ENCODE data around the gene DNLZ.

Gene DNLZ

DNA sequence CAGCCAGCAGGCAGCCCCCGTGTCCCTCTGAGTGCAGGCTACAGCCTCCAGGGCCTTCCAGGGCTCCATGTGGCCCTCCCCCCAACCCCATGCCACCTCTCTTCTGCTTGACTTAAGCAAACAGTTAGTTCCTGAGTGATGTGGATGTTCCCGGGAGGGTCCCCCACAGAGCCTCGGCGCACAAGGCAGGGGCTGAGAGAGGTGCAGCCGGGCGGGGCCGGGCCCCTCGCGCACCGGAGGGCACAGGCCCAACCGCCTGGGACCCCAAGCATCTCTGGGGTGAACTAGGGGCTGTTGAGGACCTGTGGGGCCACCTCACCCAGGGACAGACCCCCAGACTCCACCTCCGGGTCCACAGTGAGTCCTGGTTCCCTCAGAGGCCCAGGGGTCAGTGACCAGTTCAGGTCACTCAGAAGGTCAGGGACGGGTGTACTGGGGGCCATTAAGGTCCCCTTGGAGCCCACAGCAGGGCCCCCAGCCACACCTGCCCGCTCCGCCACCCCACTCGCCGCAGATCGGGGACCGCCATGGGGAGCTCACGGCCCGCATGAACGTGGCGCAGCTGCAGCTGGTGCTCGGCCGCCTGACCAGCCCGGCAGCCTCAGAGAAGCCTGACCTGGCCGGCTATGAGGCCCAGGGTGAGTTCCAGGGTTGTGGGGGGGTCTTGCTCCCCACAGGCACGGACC lies 23.0 kb downstream of the DNLZ start:
- Mint-ChIP-seq H3K36me3 (ENCODE audit: low read depth) (no peaks in the 10 kb centered on the region), H3K9me3 (no peaks in the 10 kb centered on the region), H3K4me3 (no peak overlapping the region), H3K27me3 (ENCODE audit: low read depth, poor library complexity) (no peaks in the 10 kb centered on the region), H3K27ac (no peak overlapping the region), H3K4me1 (peaks cover 31% of the 10 kb centered on the region)
- no peak for DNase-seq
- TF ChIP-seq, protein P1, sequence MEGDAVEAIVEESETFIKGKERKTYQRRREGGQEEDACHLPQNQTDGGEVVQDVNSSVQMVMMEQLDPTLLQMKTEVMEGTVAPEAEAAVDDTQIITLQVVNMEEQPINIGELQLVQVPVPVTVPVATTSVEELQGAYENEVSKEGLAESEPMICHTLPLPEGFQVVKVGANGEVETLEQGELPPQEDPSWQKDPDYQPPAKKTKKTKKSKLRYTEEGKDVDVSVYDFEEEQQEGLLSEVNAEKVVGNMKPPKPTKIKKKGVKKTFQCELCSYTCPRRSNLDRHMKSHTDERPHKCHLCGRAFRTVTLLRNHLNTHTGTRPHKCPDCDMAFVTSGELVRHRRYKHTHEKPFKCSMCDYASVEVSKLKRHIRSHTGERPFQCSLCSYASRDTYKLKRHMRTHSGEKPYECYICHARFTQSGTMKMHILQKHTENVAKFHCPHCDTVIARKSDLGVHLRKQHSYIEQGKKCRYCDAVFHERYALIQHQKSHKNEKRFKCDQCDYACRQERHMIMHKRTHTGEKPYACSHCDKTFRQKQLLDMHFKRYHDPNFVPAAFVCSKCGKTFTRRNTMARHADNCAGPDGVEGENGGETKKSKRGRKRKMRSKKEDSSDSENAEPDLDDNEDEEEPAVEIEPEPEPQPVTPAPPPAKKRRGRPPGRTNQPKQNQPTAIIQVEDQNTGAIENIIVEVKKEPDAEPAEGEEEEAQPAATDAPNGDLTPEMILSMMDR (IDR thresholded peaks at IDR 0.05) = no peak

DNA sequence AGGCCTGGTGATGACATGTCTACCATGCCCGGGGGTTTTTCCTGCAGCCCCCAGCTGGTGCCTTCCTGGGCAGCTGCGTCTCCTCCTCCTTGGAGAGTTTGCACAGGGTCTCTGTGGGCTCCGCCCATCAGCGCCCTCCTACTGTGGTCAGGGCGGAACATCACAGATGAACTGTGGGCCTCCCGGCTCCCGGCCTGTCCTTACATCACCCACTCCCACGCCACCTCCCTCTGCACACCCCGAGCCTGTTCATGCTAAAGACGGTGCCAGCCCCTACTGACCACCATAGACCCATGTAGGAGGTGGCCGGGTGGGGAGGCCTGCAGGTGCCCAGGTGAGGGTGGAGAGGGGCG lies 23.6 kb downstream of the DNLZ start:
- Mint-ChIP-seq H3K4me3 (no peak overlapping the region), H3K27ac (no peak overlapping the region), H3K9me3 (no peaks in the 10 kb centered on the region), H3K4me1 (peaks cover 27% of the 10 kb centered on the region), H3K27me3 (ENCODE audit: low read depth, poor library complexity) (no peaks in the 10 kb centered on the region), H3K36me3 (ENCODE audit: low read depth) (no peaks in the 10 kb centered on the region)
- TF ChIP-seq, protein P1 (IDR thresholded peaks at IDR 0.05) = no peak
- DNase-seq = no peak

DNA sequence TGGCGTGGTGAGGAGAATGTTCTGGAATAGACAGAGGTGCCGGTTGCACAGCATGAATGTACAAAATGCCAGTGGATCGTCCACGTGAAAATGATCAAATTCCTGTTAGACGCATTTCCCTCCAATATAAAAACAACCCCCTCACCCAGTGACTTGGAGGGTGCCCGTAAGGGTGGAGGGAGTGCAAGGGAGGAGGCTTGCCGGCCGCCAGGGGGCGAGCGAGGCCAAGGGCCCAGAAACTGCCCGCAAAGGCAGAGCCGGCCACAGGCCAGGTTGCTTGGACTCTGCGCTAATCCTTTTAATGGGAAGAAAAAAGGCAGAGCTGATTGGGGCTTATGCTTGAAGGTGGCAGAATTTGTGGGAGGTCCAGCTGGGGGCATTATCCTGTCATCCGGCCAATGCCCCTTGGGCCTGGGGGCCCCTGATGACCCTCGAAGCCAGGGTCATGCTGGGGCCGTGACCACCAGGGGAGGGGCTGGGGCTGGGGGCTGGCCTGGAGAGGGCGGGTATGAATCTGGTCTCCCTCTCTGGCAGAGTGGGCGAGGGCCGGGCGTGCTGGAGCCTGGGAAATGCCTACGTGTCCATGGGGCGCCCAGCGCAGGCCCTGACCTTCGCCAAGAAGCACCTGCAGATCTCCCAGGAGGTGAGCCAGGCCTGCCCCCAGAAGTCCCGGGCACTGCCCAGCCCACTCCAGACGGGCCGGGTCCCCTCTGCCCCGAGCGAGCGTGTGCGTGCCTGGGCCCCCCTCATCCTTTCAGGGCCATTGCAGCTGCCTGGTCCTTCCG lies 24.2 kb downstream of the DNLZ start:
- H3K36me3 Mint-ChIP-seq (ENCODE audit: low read depth) = no peaks in the 10 kb centered on the region
- DNase-seq = peak; percentile 84
- no peaks in the 10 kb centered on the region for H3K9me3 Mint-ChIP-seq
- H3K27ac Mint-ChIP-seq = no peak overlapping the region
- H3K27me3 Mint-ChIP-seq (ENCODE audit: low read depth, poor library complexity) = no peaks in the 10 kb centered on the region
- H3K4me3 Mint-ChIP-seq = no peak overlapping the region
- TF ChIP-seq, protein P1 (IDR thresholded peaks at IDR 0.05) = peak; percentile 97
- peaks cover 22% of the 10 kb centered on the region for H3K4me1 Mint-ChIP-seq

DNA sequence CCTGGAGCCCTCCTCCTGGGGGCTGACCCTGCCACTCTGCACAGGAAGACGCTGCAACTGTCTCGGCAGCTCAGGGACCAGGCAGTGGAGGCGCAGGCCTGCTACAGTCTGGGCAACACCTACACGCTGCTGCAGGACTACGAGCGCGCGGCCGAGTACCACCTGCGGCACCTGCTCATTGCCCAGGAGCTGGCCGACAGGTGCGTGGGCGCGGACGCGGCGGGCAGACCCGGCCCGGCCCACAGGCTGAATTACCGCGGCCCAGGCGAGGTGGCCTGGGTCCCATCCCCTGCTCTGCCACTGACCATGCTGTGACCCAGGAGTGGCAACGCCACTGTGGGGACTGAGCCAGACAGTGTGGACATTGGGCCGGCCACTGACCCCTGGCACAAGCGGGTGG lies 25.0 kb downstream of the DNLZ start:
- no peak for DNase-seq
- Mint-ChIP-seq H3K27me3 (ENCODE audit: low read depth, poor library complexity) (no peaks in the 10 kb centered on the region), H3K36me3 (ENCODE audit: low read depth) (no peaks in the 10 kb centered on the region), H3K4me3 (no peak overlapping the region), H3K9me3 (no peaks in the 10 kb centered on the region), H3K27ac (no peak overlapping the region), H3K4me1 (peaks cover 18% of the 10 kb centered on the region)
- TF ChIP-seq, protein P1 (IDR thresholded peaks at IDR 0.05) = no peak

DNA sequence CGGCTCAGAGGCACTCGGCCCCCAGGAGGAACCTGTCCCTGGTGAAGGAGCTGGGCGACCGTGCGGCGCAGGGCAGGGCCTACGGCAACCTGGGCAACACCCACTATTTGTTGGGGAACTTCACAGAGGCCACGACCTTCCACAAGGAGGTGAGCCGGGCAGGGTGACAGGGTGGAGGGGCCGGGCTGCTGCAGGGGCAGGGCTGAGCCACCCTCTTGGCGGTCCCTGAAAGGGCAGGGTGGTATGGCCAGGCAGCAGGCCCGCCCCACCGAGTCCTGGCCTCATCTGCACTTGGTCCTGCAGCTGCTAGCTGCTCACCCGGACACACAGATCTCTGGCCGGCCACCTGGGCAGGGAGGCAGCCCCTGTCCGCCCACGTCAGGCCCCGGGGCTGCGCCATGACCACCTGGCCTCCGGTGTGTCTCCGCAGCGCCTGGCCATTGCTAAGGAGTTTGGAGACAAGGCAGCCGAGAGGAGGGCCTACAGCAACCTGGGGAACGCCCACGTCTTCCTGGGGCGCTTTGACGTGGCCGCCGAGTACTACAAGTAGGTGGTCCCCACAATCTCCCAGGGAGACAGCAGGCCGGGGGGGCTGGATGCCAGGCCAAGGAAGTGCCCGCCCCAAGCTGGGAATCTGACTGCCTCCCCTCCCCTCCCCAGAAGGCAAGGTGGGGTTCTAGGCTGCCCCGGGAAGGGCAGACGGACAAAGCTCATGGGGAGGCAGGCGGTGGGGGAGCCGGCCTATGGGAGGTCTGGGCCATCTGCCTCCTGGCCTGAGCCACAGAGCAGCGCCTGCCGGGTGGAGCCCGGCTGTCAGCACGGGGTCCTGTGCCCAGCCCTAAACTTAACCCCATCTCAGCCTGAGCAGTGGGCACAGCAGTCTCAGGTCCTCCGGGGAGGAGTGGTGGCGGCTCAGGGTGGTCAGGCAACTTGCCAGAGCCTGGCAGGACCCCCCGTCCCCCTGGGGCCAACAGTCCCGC lies 25.8 kb downstream of the DNLZ start:
- TF ChIP-seq, protein P1 (IDR thresholded peaks at IDR 0.05) = no peak
- peaks cover 14% of the 10 kb centered on the region for H3K4me1 Mint-ChIP-seq
- no peaks in the 10 kb centered on the region for H3K27me3 Mint-ChIP-seq (ENCODE audit: low read depth, poor library complexity)
- H3K27ac Mint-ChIP-seq = no peak overlapping the region
- no peaks in the 10 kb centered on the region for H3K9me3 Mint-ChIP-seq
- no peaks in the 10 kb centered on the region for H3K36me3 Mint-ChIP-seq (ENCODE audit: low read depth)
- H3K4me3 Mint-ChIP-seq = no peak overlapping the region
- no peak for DNase-seq

Data from nephron progenitor cell (in vitro differentiated cells).